Liver (tissue), 9 donors: Measurements from ENCODE around the gene NAPA. TPM values are rescaled to one million over a fixed set of nuclear protein-coding genes. Genes with fewer than 3 reads are reported as not detected.

Experiments used
- DNase-seq: peaks from one replicate; pipeline ENCODE4 v3.0.0-alpha.2; 2017; ENCODE audit warnings: low spot score
- H3K27ac ChIP-seq, 2 donors: one replicate each; pipeline ENCODE4 v1.7.0; 2013; ENCODE audit warnings: inconsistent platforms in 2 of 2, low read length in 2 of 2, control low read depth in 1 of 2, low read depth in 1 of 2, mild to moderate bottlenecking in 1 of 2
- H3K27me3 ChIP-seq, 4 donors: one replicate each; pipeline versions ENCODE4 v1.6.1 to v1.7.0; 2013; ENCODE audit warnings: low read length in 3 of 4, inconsistent platforms in 1 of 4, mild to moderate bottlenecking in 1 of 4, moderate library complexity in 1 of 4; ENCODE audit not compliant: control insufficient read depth in 4 of 4, insufficient read depth in 4 of 4
- H3K36me3 ChIP-seq, 4 donors: one replicate each; pipeline versions ENCODE4 v1.6.1 to v1.7.0; 2013; ENCODE audit warnings: low read length in 3 of 4, mild to moderate bottlenecking in 3 of 4, low read depth in 1 of 4, moderate library complexity in 1 of 4; ENCODE audit not compliant: control insufficient read depth in 4 of 4, insufficient read depth in 3 of 4
- H3K4me1 ChIP-seq, 4 donors: one replicate each; pipeline versions ENCODE4 v1.6.1 to v1.7.0; 2013; ENCODE audit warnings: low read length in 3 of 4, mild to moderate bottlenecking in 3 of 4, moderate library complexity in 1 of 4; ENCODE audit not compliant: control insufficient read depth in 4 of 4, insufficient read depth in 4 of 4
- H3K4me3 ChIP-seq, 3 donors: one replicate each; pipeline versions ENCODE4 v1.6.1 to v1.7.0; 2013; ENCODE audit warnings: low read length in 3 of 3, control low read depth in 1 of 3, low read depth in 1 of 3, mild to moderate bottlenecking in 1 of 3
- H3K9ac ChIP-seq, 2 donors: one replicate each; pipeline ENCODE4 v1.7.0; 2013; ENCODE audit warnings: low read length in 2 of 2, mild to moderate bottlenecking in 2 of 2, moderate library complexity in 2 of 2, control low read depth in 1 of 2, low read depth in 1 of 2
- H3K9me3 ChIP-seq, 4 donors: one replicate each; pipeline versions ENCODE4 v1.6.1 to v1.7.0; 2013; ENCODE audit warnings: low read length in 3 of 4; ENCODE audit not compliant: control insufficient read depth in 4 of 4
- EGR1 ChIP-seq, 2 donors: IDR thresholded peaks; 2 replicates each; pipeline ENCODE4 v1.6.1; 2016 to 2018; ENCODE audit warnings: antibody characterized with exemption in 2 of 2, low read depth in 2 of 2
- FOXA1 ChIP-seq: IDR thresholded peaks from 2 replicates; pipeline ENCODE4 v1.6.1; 2016; ENCODE audit warnings: antibody characterized with exemption
- FOXA2 ChIP-seq: IDR thresholded peaks from 2 replicates; pipeline ENCODE4 v1.6.1; 2016; ENCODE audit warnings: antibody characterized with exemption
- GABPA ChIP-seq, 2 donors: IDR thresholded peaks in 1 of 2; conservative IDR thresholded peaks in 1 of 2; 2 replicates each; pipeline ENCODE4 v1.6.1; 2016; ENCODE audit warnings: antibody characterized with exemption in 2 of 2, mild to moderate bottlenecking in 1 of 2, moderate library complexity in 1 of 2
- HNF4A ChIP-seq, 2 donors: conservative IDR thresholded peaks; 2 replicates each; pipeline ENCODE4 v1.6.1; 2016; ENCODE audit warnings: antibody characterized with exemption in 2 of 2, mild to moderate bottlenecking in 2 of 2
- HNF4G ChIP-seq: IDR thresholded peaks from 2 replicates; pipeline ENCODE4 v1.6.1; 2016; ENCODE audit warnings: antibody characterized with exemption
- JUND ChIP-seq, 2 donors: IDR thresholded peaks; 2 replicates each; pipeline ENCODE4 v1.6.1; 2016; ENCODE audit warnings: antibody characterized with exemption in 2 of 2
- NR2F2 ChIP-seq: IDR thresholded peaks from 2 replicates; pipeline ENCODE4 v1.6.1; 2016; ENCODE audit warnings: antibody characterized with exemption
- RAD21 ChIP-seq, 2 donors: IDR thresholded peaks; 2 replicates each; pipeline ENCODE4 v1.6.1; 2016; ENCODE audit warnings: antibody characterized with exemption in 2 of 2, mild to moderate bottlenecking in 2 of 2
- RXRA ChIP-seq, 2 donors: IDR thresholded peaks; 2 replicates each; pipeline ENCODE4 v1.6.1; 2017 to 2018; ENCODE audit warnings: antibody characterized with exemption in 2 of 2, mild to moderate bottlenecking in 1 of 2
- SP1 ChIP-seq: IDR thresholded peaks from 2 replicates; pipeline ENCODE4 v1.6.1; 2018; ENCODE audit warnings: antibody characterized with exemption, mild to moderate bottlenecking
- TAF1 ChIP-seq: conservative IDR thresholded peaks from 2 replicates; pipeline ENCODE4 v1.6.1; 2016; ENCODE audit warnings: antibody characterized with exemption, mild to moderate bottlenecking
- YY1 ChIP-seq: IDR thresholded peaks from 2 replicates; pipeline ENCODE4 v1.6.1; 2016; ENCODE audit warnings: antibody characterized with exemption, mild to moderate bottlenecking
- WGBS: extraction: QIAGEN DNeasy Blood & Tissue Kit; methylation state at CpG from one replicate; pipeline ENCODE4 v1.1.7; 2013; 5-methylcytosine and 5-hydroxymethylcytosine counted together
- polyA plus RNA-seq, 2 donors: library from polyadenylated mRNA; stranded (reverse) in 1 of 2; unstranded in 1 of 2; fragments of 200-250 nt in 1 of 2; fragments of >200 nt in 1 of 2; fragmentation: Nextera tagmentation in 1 of 2; extraction: Ambion mirVana in 1 of 2; gene quantifications; one replicate each; pipeline versions ENCODE4 v1.2.1 to v1.2.3, GENCODE V29; 2013 to 2015
- total RNA-seq, 2 donors: library from RNA; depleted of rRNA; stranded (reverse); fragments of >200 nt; gene quantifications; one replicate each; pipeline ENCODE4 v1.2.3, GENCODE V29; 2014
- TF ChIP-seq, protein P1 (sequence below): IDR thresholded peaks from 2 replicates; pipeline ENCODE4 v1.6.1; 2016; ENCODE audit warnings: antibody characterized with exemption
- TF ChIP-seq, protein P2 (sequence below): IDR thresholded peaks from 2 replicates; pipeline ENCODE4 v1.6.1; 2016; ENCODE audit warnings: antibody characterized with exemption
- TF ChIP-seq, protein P3 (sequence below): IDR thresholded peaks from 2 replicates; pipeline ENCODE4 v1.6.1; 2016; ENCODE audit warnings: antibody characterized with exemption, mild to moderate bottlenecking
- TF ChIP-seq, protein P4 (sequence below): fragments of 150-350 bp; IDR thresholded peaks from 2 replicates; pipeline ENCODE4 v1.5.1; 2017; ENCODE audit warnings: improper control_type of control experiment, low read depth, low read length; ENCODE audit not compliant: missing input control
- TF ChIP-seq, protein P5 (sequence below): IDR thresholded peaks from 2 replicates; pipeline ENCODE4 v1.6.1; 2016; ENCODE audit warnings: antibody characterized with exemption
- donor health status: healthy.
- donor health status: healthy.
- donor health status: healthy.
- donor health status: healthy.
- donor health status: healthy.

NAPA gene
- total and polyA plus RNA-seq, 4 donors = 73.4 to 132 (median 120) TPM

- DNase-seq = no peak
- H3K27me3 ChIP-seq = no peaks in the 10 kb centered on the region
- H3K4me1 ChIP-seq = peaks cover 0 to 6% (median 0%) of the 10 kb centered on the region in 4 donors
- H3K4me3 ChIP-seq = no peak overlapping the region
- TF ChIP-seq, protein P1, sequence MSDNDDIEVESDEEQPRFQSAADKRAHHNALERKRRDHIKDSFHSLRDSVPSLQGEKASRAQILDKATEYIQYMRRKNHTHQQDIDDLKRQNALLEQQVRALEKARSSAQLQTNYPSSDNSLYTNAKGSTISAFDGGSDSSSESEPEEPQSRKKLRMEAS = no peak
- TF ChIP-seq HNF4G (no peak), FOXA2 (no peak), GABPA (IDR thresholded peaks at IDR 0.05 in 1 of 2, conservative IDR thresholded peaks at IDR 0.05 in 1 of 2) (no peak), YY1 (no peak), NR2F2 (no peak), RAD21 (IDR thresholded peaks at IDR 0.05) (no peak), HNF4A (conservative IDR thresholded peaks at IDR 0.05) (no peak), SP1 (no peak), RXRA (IDR thresholded peaks at IDR 0.05) (no peak), FOXA1 (no peak), EGR1 (IDR thresholded peaks at IDR 0.05; ENCODE audit: low read depth in 2 of 2) (no peak), JUND (IDR thresholded peaks at IDR 0.05) (no peak), TAF1 (no peak)
- TF ChIP-seq, protein P2, sequence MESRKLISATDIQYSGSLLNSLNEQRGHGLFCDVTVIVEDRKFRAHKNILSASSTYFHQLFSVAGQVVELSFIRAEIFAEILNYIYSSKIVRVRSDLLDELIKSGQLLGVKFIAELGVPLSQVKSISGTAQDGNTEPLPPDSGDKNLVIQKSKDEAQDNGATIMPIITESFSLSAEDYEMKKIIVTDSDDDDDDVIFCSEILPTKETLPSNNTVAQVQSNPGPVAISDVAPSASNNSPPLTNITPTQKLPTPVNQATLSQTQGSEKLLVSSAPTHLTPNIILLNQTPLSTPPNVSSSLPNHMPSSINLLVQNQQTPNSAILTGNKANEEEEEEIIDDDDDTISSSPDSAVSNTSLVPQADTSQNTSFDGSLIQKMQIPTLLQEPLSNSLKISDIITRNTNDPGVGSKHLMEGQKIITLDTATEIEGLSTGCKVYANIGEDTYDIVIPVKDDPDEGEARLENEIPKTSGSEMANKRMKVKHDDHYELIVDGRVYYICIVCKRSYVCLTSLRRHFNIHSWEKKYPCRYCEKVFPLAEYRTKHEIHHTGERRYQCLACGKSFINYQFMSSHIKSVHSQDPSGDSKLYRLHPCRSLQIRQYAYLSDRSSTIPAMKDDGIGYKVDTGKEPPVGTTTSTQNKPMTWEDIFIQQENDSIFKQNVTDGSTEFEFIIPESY = no peak
- TF ChIP-seq, protein P3, sequence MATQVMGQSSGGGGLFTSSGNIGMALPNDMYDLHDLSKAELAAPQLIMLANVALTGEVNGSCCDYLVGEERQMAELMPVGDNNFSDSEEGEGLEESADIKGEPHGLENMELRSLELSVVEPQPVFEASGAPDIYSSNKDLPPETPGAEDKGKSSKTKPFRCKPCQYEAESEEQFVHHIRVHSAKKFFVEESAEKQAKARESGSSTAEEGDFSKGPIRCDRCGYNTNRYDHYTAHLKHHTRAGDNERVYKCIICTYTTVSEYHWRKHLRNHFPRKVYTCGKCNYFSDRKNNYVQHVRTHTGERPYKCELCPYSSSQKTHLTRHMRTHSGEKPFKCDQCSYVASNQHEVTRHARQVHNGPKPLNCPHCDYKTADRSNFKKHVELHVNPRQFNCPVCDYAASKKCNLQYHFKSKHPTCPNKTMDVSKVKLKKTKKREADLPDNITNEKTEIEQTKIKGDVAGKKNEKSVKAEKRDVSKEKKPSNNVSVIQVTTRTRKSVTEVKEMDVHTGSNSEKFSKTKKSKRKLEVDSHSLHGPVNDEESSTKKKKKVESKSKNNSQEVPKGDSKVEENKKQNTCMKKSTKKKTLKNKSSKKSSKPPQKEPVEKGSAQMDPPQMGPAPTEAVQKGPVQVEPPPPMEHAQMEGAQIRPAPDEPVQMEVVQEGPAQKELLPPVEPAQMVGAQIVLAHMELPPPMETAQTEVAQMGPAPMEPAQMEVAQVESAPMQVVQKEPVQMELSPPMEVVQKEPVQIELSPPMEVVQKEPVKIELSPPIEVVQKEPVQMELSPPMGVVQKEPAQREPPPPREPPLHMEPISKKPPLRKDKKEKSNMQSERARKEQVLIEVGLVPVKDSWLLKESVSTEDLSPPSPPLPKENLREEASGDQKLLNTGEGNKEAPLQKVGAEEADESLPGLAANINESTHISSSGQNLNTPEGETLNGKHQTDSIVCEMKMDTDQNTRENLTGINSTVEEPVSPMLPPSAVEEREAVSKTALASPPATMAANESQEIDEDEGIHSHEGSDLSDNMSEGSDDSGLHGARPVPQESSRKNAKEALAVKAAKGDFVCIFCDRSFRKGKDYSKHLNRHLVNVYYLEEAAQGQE = no peak
- TF ChIP-seq, protein P4, sequence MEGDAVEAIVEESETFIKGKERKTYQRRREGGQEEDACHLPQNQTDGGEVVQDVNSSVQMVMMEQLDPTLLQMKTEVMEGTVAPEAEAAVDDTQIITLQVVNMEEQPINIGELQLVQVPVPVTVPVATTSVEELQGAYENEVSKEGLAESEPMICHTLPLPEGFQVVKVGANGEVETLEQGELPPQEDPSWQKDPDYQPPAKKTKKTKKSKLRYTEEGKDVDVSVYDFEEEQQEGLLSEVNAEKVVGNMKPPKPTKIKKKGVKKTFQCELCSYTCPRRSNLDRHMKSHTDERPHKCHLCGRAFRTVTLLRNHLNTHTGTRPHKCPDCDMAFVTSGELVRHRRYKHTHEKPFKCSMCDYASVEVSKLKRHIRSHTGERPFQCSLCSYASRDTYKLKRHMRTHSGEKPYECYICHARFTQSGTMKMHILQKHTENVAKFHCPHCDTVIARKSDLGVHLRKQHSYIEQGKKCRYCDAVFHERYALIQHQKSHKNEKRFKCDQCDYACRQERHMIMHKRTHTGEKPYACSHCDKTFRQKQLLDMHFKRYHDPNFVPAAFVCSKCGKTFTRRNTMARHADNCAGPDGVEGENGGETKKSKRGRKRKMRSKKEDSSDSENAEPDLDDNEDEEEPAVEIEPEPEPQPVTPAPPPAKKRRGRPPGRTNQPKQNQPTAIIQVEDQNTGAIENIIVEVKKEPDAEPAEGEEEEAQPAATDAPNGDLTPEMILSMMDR = no peak
- TF ChIP-seq, protein P5, sequence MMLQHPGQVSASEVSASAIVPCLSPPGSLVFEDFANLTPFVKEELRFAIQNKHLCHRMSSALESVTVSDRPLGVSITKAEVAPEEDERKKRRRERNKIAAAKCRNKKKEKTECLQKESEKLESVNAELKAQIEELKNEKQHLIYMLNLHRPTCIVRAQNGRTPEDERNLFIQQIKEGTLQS = no peak
- no peaks in the 10 kb centered on the region for H3K9me3 ChIP-seq
- WGBS = 94% methylated on average over 18 of the region's 18 CpGs
- no peak overlapping the region for H3K27ac ChIP-seq
- H3K9ac ChIP-seq = no peak overlapping the region
- no peaks in the 10 kb centered on the region for H3K36me3 ChIP-seq
These were observed 29.2 kb upstream of the NAPA start for GRCh38 chr19:47544075-47544474.
